ENCODE measurements around the gene ERN2.

DNA sequence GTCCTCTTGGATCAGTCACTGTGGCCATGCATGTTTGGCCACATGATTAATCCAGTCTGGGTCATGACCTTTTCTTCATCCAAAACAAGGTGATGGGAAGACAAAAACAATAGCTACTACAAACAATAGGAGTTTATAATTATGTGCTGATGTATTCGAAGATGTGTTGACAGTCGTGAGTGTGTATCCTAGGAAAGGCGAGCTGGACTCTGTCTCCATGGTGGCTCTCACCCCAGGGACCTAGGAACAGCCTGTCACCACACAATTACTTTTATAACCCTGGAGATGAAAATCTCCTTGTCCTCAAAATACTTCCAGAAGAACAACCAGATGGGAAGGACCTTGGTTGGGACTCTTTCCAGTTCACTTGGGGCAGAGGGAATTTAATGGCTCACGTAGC is 44.1 kb downstream of the ERN2 start:
- TF ChIP-seq, protein P1, sequence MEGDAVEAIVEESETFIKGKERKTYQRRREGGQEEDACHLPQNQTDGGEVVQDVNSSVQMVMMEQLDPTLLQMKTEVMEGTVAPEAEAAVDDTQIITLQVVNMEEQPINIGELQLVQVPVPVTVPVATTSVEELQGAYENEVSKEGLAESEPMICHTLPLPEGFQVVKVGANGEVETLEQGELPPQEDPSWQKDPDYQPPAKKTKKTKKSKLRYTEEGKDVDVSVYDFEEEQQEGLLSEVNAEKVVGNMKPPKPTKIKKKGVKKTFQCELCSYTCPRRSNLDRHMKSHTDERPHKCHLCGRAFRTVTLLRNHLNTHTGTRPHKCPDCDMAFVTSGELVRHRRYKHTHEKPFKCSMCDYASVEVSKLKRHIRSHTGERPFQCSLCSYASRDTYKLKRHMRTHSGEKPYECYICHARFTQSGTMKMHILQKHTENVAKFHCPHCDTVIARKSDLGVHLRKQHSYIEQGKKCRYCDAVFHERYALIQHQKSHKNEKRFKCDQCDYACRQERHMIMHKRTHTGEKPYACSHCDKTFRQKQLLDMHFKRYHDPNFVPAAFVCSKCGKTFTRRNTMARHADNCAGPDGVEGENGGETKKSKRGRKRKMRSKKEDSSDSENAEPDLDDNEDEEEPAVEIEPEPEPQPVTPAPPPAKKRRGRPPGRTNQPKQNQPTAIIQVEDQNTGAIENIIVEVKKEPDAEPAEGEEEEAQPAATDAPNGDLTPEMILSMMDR (conservative IDR thresholded peaks at IDR 0.05) = no peak
- TF ChIP-seq EZH2 (IDR thresholded peaks at IDR 0.05; ENCODE audit: low read depth) = no peak

Measured in PC-9 (cell line).